ENCODE measurements around the gene GPATCH4. TPM values are rescaled to one million over a fixed set of nuclear protein-coding genes. Genes with fewer than 3 reads are reported as not detected.
A peak's percentile ranks its signal among the peaks of the same experiment; 100 is the strongest.
"Not testable (repeated sequence)": the region's sequence is repeated elsewhere in the genome, so short reads cannot be mapped to it uniquely, and the experiment has no call there.

The GPATCH4 gene
- total and polyA plus RNA-seq, 11 donors, result 8.8 to 67.5 (median 15.5) TPM

GRCh38 chr1:156556354-156556753 lies 44.9 kb downstream of the GPATCH4 start:
- Histone ChIP-seq H3K36me3 (no peaks in the 10 kb centered on the region), H3K27me3 (no peaks in the 10 kb centered on the region), H3K27ac (no peak overlapping the region), H3K9me3 (no peaks in the 10 kb centered on the region), H3K4me3 (no peak overlapping the region), H3K4me1 (peaks cover 0 to 28% (median 0%) of the 10 kb centered on the region in 12 donors)
- TF ChIP-seq POLR2A (IDR thresholded peaks at IDR 0.05), result no peak
- no peak for TF ChIP-seq CTCF (IDR thresholded peaks at IDR 0.05)
- 83 to 85% (median 85%) methylated on average over 9 of the region's 9 CpGs for WGBS, 4 donors
- DNase-seq (no peak), ATAC-seq (no peak)
- intact Hi-C loops (cut with DNase I), result no loop called here

GRCh38 chr1:156555715-156556114 lies 45.6 kb downstream of the GPATCH4 start:
- ATAC-seq (no peak), DNase-seq (no peak)
- H3K4me3 ChIP-seq, result no peak overlapping the region
- no peaks in the 10 kb centered on the region for H3K36me3 ChIP-seq
- WGBS, 4 donors, result 52 to 89% (median 63%) methylated on average over 2 of the region's 2 CpGs
- TF ChIP-seq POLR2A (IDR thresholded peaks at IDR 0.05), result no peak
- TF ChIP-seq CTCF (IDR thresholded peaks at IDR 0.05), result no peak
- no peak overlapping the region for H3K27ac ChIP-seq
- H3K4me1 ChIP-seq, result peaks cover 0 to 28% (median 0%) of the 10 kb centered on the region in 12 donors
- H3K27me3 ChIP-seq, result no peaks in the 10 kb centered on the region
- H3K9me3 ChIP-seq, result no peaks in the 10 kb centered on the region
- intact Hi-C loops (cut with DNase I), result no loop called here

- no peak overlapping the region for H3K27ac ChIP-seq
- 83 to 86% (median 84%) methylated on average over 8 of the region's 8 CpGs for WGBS, 4 donors
These were observed 46.3 kb downstream of the GPATCH4 start for GRCh38 chr1:156554971-156555370.

GRCh38 chr1:156553860-156554485 lies 47.3 kb downstream of the GPATCH4 start:
- peak overlapping the region in 1 of 12 donors; percentile 22 for H3K27ac ChIP-seq
- no peak for DNase-seq
- TF ChIP-seq CTCF (IDR thresholded peaks at IDR 0.05) (no peak), POLR2A (IDR thresholded peaks at IDR 0.05) (no peak)
- H3K9me3 ChIP-seq, result no peaks in the 10 kb centered on the region
- H3K4me3 ChIP-seq, result no peak overlapping the region
- peak in 1 of 4 donors; percentile 47 for ATAC-seq
- no peaks in the 10 kb centered on the region for H3K27me3 ChIP-seq
- peaks cover 0 to 28% (median 0%) of the 10 kb centered on the region in 12 donors for H3K4me1 ChIP-seq
- no peaks in the 10 kb centered on the region for H3K36me3 ChIP-seq
- WGBS, 4 donors, result 91 to 95% (median 93%) methylated on average over 6 of the region's 6 CpGs
- intact Hi-C loops (cut with DNase I), result no loop called here

More at GRCh38 chr1:156554971-156555370, 46.3 kb downstream of the GPATCH4 start:
- no peaks in the 10 kb centered on the region for H3K27me3 ChIP-seq
- ATAC-seq (no peak), DNase-seq (no peak)
- H3K4me1 ChIP-seq, result peaks cover 0 to 28% (median 0%) of the 10 kb centered on the region in 12 donors
- H3K4me3 ChIP-seq, result no peak overlapping the region
- intact Hi-C loops (cut with DNase I), result no loop called here
- no peaks in the 10 kb centered on the region for H3K36me3 ChIP-seq
- TF ChIP-seq POLR2A (IDR thresholded peaks at IDR 0.05) (no peak), CTCF (IDR thresholded peaks at IDR 0.05) (no peak)
- no peaks in the 10 kb centered on the region for H3K9me3 ChIP-seq

- DNase-seq, result peak in 3 of 5 donors; percentile 52 to 73 (median 60)
- peak in 3 of 4 donors; percentile 32 to 60 (median 48) for ATAC-seq
- H3K36me3 ChIP-seq; H3K9me3 ChIP-seq; H3K4me3 ChIP-seq; H3K27me3 ChIP-seq; intact Hi-C loops (cut with DNase I): not testable (repeated sequence)
- Histone ChIP-seq H3K4me1 (peaks cover 0 to 28% (median 0%) of the 10 kb centered on the region in 12 donors), H3K27ac (peak overlapping the region in 1 of 12 donors; percentile 58)
- 81 to 93% (median 92%) methylated on average over 4 of the region's 4 CpGs for WGBS, 4 donors
These were observed 48.3 kb downstream of the GPATCH4 start for GRCh38 chr1:156552937-156553336.

Data from heart left ventricle (tissue), 16 donors.